ENCODE measurements around the gene GPBP1.

Gene GPBP1

GRCh38 chr5:57202811-57203210, 29.0 kb downstream of the GPBP1 start:
- no peak overlapping the region for H2AFZ ChIP-seq (ENCODE audit: low read depth, low read length, severe bottlenecking)
- no peak overlapping the region for H3K9ac ChIP-seq (ENCODE audit: low read length)
- H4K20me1 ChIP-seq (ENCODE audit: low read depth, low read length) = peaks cover 61% of the 10 kb centered on the region
- H3K27ac ChIP-seq (ENCODE audit: low read depth, low read length) = no peak overlapping the region
- peaks cover 100% of the 10 kb centered on the region for H3K79me2 ChIP-seq (ENCODE audit: insufficient read depth, low read length)
- H3K36me3 ChIP-seq (ENCODE audit: low read length) = no peaks in the 10 kb centered on the region
- H3F3A ChIP-seq (ENCODE audit: insufficient read depth) = peaks cover 7% of the 10 kb centered on the region
- H3K4me2 ChIP-seq (ENCODE audit: low read depth, low read length, poor library complexity, severe bottlenecking) = no peak overlapping the region
- TF ChIP-seq CTCF (IDR thresholded peaks at IDR 0.05; ENCODE audit: insufficient read depth, low read length, poor library complexity, severe bottlenecking) (no peak), EZH2phosphoT487 (conservative IDR thresholded peaks at IDR 0.05; ENCODE audit: low read length) (no peak)
- H3K9me2 ChIP-seq (replicated peaks; ENCODE audit: insufficient read depth, low read length) = no peaks in the 10 kb centered on the region
- no peak overlapping the region for H3K4me3 ChIP-seq (ENCODE audit: insufficient read depth, low read length, poor library complexity, severe bottlenecking)
- no peaks in the 10 kb centered on the region for H3K9me3 ChIP-seq (ENCODE audit: insufficient read depth, low read length)
- no peaks in the 10 kb centered on the region for H3K27me3 ChIP-seq (ENCODE audit: low read length)

DNA sequence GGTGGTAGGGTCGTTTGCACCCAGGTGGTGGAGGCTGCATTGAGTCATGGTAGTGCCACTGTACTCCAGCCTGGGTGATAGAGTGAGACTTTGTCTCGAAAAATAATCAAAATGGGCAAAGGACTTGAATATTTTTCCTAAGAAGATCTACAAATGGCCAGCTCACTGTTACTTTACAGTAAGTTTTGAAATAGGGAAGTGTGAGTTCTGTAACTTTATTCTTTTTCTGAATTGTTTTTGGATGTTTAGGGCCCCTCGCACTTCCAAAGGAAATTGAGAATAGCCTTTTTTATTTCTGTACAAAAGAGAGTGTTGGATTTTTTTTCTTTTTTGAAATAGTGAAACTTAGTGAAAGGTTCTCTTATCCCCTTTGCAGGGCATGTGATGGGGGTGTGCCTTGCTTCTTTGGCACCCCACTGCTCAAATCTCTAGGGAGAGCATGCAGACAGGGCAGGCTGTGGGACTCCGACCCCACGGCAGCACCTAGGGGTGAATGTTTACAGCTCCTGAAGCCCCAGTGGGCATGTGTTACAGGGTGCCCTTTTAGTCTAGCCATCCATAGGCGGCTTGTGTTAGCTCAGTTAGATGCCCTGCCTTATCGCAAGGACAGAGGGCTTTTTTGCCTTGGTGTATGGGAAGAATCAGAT, 33.3 kb downstream of the GPBP1 start:
- Histone ChIP-seq H3K9ac (ENCODE audit: low read length) (no peak overlapping the region), H3K36me3 (ENCODE audit: low read length) (no peaks in the 10 kb centered on the region), H3K9me3 (ENCODE audit: insufficient read depth, low read length) (no peaks in the 10 kb centered on the region), H3K27ac (ENCODE audit: low read depth, low read length) (no peak overlapping the region), H3K4me2 (ENCODE audit: low read depth, low read length, poor library complexity, severe bottlenecking) (no peak overlapping the region), H4K20me1 (ENCODE audit: low read depth, low read length) (peaks cover 59% of the 10 kb centered on the region), H3F3A (ENCODE audit: insufficient read depth) (peaks cover 9% of the 10 kb centered on the region), H3K79me2 (ENCODE audit: insufficient read depth, low read length) (peaks cover 100% of the 10 kb centered on the region), H3K4me3 (ENCODE audit: insufficient read depth, low read length, poor library complexity, severe bottlenecking) (no peak overlapping the region), H3K9me2 (replicated peaks; ENCODE audit: insufficient read depth, low read length) (no peaks in the 10 kb centered on the region), H3K27me3 (ENCODE audit: low read length) (no peaks in the 10 kb centered on the region), H2AFZ (ENCODE audit: low read depth, low read length, severe bottlenecking) (no peak overlapping the region)
- TF ChIP-seq EZH2phosphoT487 (conservative IDR thresholded peaks at IDR 0.05; ENCODE audit: low read length) (no peak), CTCF (IDR thresholded peaks at IDR 0.05; ENCODE audit: insufficient read depth, low read length, poor library complexity, severe bottlenecking) (no peak)

GRCh38 chr5:57207681-57208080, 33.8 kb downstream of the GPBP1 start:
- H3K36me3 ChIP-seq (ENCODE audit: low read length) = no peaks in the 10 kb centered on the region
- H3K9me3 ChIP-seq (ENCODE audit: insufficient read depth, low read length) = no peaks in the 10 kb centered on the region
- no peak overlapping the region for H3K27ac ChIP-seq (ENCODE audit: low read depth, low read length)
- peaks cover 9% of the 10 kb centered on the region for H3F3A ChIP-seq (ENCODE audit: insufficient read depth)
- no peak overlapping the region for H3K4me2 ChIP-seq (ENCODE audit: low read depth, low read length, poor library complexity, severe bottlenecking)
- H3K4me3 ChIP-seq (ENCODE audit: insufficient read depth, low read length, poor library complexity, severe bottlenecking) = no peak overlapping the region
- no peaks in the 10 kb centered on the region for H3K9me2 ChIP-seq (replicated peaks; ENCODE audit: insufficient read depth, low read length)
- peaks cover 54% of the 10 kb centered on the region for H4K20me1 ChIP-seq (ENCODE audit: low read depth, low read length)
- no peak overlapping the region for H2AFZ ChIP-seq (ENCODE audit: low read depth, low read length, severe bottlenecking)
- H3K79me2 ChIP-seq (ENCODE audit: insufficient read depth, low read length) = peaks cover 100% of the 10 kb centered on the region
- TF ChIP-seq EZH2phosphoT487 (conservative IDR thresholded peaks at IDR 0.05; ENCODE audit: low read length) (no peak), CTCF (IDR thresholded peaks at IDR 0.05; ENCODE audit: insufficient read depth, low read length, poor library complexity, severe bottlenecking) (no peak)
- no peak overlapping the region for H3K9ac ChIP-seq (ENCODE audit: low read length)
- no peaks in the 10 kb centered on the region for H3K27me3 ChIP-seq (ENCODE audit: low read length)
